Stimulated activated CD8-positive, alpha-beta memory T cell treated with anti-CD3 and anti-CD28 coated beads, Interleukin-4, amount 100 ng/mL, for 24 hours (primary cell): Measurements from ENCODE around the gene SNHG17.
A peak's percentile ranks its signal among the peaks of the same experiment; 100 is the strongest.
"Not testable (repeated sequence)": the region's sequence is repeated elsewhere in the genome, so short reads cannot be mapped to it uniquely, and the experiment has no call there.

Experiments used
- DNase-seq: peaks from one replicate; pipeline ENCODE4 v3.0.0-alpha.2; 2020; ENCODE audit warnings: low read depth

The SNHG17 gene

DNA sequence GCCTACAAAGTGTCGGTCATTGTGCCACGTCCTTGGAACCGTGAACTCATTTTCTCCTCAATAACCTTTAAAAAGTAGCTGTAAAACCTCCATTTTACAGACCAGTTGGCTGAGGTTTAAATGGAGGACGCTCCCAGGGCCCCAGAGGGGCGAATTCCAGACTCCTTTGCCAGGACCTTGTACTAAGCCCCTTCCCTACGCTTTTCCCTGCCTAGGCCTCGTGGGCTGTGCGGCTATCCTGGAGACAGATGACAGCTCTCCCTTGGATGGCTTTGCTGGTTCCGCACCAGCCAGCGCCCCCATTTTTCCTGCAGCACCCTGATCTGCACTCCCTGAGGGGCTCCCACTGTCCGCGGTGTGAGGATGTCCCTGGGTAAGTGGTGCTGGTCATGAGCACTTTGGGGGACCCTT lies 12.1 kb upstream of the SNHG17 start:
- no peak for DNase-seq

DNA sequence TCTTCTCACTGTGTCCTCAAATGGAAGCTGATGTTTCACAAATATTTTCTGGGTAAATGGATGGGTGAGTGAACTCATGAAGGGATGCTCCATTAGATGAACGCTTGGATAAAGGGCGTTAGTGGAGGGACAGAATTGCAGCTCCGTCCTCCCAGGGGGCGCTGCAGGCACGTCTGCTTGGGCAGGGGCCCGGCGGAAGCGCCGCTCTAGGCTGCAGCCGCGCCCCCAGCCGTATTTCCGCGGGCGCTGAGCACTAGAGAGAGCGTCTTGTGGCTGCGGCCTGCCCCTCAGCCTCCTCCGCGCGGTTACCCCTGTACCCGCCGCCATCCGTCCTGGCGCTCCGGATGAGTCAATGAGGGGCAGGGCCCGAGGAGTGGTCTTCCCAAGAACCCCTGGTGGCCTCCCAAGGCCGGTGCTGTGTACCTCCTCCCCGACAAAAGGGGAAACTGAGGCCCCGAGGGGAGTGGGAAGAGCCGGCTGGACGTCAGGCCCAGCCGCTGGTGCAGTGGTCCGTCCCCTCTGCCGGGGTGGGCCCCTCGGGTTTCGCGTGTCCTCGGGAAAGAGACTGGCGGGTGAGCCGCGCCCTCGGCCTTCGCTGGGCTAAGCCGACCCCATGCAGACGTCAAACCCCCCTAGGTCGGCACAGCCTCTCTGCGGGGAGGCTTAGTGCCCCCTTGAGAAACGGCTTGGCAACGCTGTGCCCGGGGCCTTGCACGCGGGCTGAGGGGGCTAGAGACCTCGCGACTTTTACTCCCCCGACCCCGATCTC lies 11.5 kb upstream of the SNHG17 start:
- DNase-seq = peak; percentile 91

DNA sequence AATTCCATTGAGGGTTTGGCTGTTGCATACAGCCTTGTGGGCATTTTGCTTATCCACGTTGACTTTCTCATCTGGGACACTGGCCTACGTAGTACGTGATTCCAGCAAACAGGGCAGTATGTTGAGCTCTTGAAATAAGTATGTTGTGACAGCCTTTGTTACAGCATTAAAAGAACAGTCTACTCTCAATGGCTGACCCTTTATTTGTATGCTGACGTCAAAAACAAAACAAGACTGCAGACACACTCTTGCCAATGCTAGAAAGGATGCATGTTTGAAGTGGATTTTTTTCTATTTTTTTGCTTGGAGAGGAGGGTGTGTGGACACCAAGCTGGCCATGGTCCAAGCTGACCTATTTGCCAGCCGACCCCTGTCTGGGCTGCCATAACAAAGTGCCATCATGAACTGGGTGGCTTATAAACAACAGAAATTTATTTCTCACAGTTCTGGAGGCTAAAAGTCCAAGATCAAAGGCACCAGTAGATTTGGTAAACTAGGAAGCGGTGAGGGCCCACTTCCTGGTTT lies 10.8 kb upstream of the SNHG17 start:
- no peak for DNase-seq

DNA sequence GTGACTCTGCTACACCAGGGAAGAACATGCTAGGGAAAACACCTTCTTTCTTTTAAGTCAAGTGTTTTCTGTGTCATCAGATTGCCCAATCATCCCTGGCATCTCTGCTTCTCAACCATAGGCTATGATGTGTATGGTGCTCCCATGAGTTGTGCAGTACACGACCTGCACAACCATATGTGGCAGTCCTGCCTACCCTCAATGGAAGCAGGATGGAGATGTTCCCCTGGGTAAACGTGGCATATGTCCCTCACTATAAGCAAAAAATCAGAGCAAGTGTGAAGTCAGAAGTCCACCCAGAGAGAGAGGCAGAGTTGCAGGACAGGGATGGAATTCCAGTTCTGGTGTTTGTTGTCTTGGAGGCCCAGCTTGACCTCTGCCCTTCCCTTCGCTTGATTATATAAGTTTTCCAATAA lies 10.3 kb upstream of the SNHG17 start:
- no peak for DNase-seq

DNA sequence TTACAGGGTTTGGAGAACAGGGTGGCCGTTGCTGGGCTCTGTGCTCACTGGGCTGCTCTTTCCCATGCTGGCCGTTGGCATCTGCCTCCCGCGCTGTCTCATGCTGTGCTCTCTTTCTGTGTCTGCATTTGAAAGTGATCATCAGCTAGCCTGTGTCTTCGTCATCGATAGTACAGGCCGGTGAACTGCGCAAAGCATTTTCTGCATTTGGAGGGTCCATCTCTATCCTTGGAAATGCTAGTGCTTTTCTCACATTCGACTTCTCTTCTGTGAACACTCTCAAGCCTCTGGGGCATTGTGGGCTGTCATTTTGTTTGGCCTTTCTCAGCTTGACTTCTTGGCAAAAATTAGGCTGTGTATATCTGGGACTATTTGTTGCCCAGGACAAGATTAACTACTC lies 6.8 kb upstream of the SNHG17 start:
- no peak for DNase-seq

DNA sequence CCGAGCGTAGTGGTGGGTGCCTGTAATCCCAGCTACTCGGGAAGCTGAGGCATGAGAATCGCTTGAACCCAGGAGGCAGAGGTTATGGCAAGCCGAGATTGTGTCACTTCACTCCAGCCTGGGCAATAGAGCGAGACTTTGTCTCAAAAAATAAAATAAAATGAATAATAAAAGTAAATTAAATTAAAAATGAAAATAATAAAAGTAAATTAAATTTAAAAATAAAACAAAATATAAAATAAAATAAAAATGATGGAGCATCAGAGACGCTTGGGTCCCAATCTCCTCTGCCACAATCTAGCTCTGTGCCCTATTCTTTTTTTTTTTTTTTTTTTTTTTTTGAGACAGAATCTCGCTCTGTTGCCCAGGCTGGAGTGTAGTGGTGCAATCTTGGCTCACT lies 6.0 kb upstream of the SNHG17 start:
- DNase-seq = not testable (repeated sequence)

DNA sequence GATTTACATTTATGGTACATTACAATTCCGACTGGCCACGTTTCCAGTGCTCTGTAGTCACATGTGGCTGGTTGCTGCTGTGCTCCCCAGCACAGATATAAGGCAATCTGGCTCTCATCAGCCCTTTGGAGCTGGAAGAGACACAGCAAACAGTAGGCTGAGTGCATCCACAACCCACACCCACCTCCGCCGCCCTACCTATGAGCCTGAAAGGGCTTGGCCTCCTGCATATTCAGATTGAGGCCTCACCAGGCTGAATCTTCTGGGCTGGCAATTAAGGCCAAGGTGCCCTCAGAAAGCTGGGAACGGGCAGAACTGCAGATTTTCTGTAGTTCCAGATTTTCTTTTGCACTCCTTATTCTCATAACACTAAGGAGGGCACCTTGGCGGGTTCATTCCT lies 2.7 kb upstream of the SNHG17 start:
- DNase-seq = no peak

DNA sequence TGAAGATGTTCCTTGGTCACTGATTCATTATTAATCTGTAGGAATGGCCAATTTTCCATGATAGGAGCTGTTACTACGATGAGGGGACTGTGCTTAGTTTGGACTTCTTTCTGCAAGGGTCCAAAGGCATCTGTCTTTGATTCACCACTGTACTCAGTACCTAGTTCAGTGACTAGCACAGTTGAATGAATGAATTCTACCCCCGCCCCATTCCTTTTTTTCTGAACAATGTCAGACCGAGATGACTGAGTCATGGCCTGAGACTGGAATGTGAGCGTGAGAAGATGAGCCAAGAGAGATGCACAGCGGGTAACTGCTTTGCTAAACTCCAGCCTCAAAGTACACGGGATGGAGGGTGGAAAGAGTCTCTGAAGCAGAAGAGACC lies 419 bp upstream of the SNHG17 start:
- no peak for DNase-seq

DNA sequence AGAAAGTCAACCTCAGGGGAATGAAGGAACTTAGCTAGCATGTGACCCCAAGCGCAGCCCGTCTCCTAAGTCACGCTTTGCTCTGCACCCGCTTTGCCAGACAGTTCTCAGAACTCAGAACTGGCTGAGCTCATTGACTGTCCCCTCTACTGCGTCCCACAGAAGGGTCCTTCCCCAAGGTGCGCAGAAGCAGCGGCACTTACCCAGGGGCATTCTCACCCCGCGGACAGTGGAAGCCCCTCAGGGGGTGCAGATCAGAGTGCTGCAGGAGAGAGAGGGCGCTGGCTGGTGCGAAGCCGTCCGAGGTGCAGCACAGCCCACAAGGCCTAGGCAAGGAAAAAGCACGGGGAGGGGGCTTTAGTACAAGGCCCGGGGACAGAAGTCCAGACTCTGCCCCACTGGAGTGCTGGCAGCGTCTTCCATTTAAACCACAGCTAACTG lies 807 bp downstream of the SNHG17 start:
- no peak for DNase-seq

DNA sequence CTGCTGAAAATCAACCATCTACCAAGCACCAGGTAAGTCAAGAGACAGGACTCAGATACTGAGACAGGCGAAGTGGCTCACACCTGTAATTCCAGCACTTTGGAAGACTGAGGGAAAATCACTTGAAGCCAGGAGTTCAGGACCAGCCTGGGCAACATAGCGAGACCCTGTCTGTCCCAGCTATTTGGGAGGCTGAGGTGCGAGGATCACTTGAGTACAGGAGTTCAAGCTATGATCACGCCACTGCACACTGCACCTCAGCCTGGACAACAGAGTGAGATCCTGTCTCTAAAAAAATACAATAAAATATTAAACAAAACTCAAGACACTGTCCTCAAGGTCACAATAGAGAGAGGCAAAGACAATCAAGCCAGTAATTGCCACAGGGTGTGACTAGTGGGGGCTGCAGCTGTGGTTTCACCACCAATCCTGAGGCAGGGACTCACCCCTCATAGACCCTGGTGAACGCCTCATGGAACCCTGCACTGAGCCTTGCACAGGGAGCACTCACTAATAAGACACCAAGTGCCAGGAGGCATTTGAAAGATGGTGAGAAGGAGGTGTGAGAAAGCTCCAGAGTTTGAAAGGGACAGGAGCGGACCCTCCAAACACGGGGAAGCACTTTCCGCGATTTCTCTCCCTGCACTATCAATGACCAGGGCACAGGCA lies 1.7 kb downstream of the SNHG17 start:
- no peak for DNase-seq

DNA sequence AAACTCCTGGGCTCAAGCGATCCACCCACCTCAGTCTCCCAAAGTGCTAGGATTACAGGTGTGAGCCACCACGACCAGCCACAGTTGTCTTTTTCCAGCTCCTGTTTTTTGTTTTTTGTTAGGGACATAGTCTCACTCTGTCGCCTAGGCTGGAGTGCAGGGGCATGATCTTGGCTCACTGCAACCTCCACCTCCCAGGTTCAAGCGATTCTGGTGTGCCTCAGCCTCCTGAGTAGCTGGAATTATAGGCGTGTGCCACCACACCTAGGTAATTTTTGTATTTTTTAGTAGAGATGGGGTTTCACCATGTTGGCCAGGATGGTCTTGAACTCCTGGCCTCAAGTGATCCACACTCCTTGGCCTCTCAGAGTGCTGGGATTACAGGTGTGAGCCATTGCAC lies 2.3 kb downstream of the SNHG17 start:
- DNase-seq = not testable (repeated sequence)

DNA sequence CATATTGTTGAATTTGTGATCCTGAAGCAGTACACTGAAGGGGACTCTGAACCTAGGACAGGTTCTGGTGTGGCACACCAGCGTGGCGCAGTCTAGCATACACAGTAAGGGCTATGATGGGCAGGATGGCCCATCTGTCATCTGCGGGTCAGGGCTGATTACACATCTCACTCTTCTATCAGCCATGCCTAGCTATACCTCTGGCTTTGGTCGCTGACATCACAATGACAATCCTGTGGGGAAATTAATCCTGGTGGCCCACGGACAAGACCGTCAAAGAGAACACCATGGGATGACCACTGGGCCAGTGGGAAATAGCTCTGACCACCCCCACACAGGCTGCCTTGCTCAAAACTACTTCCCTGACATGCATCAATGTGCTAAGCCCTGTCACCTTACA lies 2.8 kb downstream of the SNHG17 start:
- no peak for DNase-seq

DNA sequence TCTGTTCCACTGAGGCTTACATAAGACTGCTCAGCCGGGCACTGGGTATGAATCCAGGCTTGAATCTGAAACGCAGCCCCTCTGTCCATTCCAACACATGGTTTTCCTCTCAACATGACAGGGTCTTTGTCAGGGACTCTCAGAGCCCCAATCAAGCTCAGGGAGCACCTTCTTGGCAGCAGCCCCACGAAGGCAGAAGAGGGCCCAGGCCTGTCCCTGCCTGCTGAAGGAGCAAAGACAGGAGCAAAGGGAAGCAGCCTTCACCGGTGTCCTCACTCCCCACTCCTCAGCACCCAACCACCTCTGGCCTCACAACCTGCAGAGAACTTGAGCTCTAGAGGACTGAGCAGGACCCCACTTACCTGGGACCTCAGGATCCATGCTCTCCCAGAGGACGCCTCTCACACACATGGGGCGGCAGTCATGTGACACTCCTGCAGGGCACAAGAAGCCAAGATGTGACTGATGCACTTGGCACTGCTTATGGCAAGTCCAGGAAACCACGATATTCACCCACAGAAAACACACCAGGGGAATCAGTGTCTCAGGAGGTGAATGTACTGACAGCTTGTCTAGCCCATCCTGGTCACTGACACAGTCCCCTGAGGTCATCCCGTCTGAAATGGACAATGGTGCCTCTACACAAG lies 4.3 kb downstream of the SNHG17 start:
- DNase-seq = no peak

DNA sequence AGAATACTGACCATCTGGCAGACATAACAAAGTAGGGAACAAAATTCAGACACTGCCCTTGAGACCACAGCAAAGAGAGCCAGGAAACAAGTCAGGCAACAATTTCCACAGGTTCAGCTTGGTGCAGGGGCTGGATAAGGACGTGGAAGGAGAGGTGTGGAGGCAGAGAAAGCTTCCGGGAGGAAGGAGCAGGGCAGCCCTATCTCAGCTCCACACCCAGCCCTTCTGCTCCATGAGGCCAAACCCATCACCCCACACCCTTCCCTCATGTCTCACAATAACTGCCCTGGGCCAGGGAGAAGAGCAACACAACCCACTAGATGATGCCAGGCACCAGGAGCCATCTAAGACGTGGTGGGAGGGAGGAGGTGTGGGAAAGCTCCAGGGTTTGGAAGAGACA lies 5.8 kb downstream of the SNHG17 start:
- DNase-seq = no peak

DNA sequence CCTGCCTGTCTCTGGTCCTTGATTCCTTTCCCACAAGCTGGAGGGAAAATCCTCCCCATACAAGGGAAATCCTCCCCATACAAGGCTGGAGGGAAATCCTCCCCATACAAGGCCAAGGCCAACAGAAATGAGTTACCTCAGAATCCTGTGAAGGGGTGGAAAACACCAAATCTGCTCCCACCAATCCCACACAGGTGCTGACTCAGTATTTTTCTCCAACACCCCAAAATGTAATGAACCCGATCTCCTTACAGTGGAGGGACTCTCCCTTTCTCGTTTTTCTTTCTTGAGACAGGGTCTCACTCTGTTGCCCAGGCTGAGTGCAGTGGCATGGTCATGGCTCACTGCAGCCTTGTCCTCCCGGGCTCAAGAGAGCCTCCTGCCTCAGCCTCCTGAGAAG lies 6.3 kb downstream of the SNHG17 start:
- no peak for DNase-seq

DNA sequence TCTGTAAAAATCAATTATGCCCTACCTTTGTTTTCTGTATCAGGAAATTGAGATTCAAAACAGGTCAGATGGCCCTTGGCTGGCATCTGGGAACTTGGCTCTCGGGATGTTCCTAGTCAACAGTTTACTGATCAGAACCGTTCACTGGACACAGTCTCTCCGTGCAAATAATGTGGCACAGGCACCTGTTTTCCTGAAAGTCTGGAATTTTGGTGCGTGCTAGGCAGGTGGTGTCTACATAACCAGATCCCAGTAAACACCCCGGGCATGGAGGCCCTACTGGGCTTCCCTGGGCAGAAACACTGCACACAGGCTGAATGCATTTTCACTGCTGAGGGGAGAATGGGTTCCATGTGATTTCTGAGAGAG lies 7.5 kb downstream of the SNHG17 start:
- no peak for DNase-seq

DNA sequence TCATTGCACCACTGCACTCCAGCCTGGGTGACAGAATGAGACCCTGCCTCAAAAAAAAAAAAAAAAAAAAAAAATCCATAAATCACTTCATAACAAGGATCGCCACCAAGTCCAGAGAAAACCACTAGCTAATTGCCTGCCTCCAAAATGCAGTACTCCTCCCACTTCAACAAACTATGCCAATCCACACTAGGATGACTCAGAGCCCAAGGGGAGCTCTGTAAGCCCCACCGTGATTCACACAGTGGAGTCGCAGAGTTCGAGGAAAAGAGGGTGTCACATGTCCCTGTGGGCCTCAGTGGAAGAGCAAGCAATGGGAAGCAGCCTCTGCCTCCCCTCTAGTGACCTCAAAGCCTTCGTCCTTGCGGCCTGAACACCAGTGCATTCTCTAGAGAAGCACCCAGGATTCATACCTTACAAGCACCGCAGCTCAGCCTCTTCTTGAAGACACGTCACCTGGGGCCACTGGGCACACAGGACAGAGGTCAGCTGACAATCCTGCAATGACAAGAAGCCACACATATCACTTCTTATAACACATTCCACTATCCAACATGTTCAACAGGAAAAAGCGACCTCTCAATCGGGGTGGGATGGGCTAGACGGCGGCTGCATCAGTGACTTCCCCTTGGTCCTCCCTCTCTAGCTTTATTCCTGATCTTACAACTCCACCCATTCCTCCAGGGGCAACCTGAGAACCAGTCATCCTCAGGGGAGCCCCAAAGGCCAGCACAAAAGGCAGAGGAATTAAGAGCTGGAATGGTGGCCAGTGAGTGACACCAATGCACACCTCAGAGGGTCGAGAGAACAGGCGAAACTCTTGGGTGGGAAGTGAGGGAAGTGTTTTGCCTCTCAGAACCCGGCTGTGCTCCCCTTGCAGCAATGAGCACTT lies 8.9 kb downstream of the SNHG17 start:
- no peak for DNase-seq

DNA sequence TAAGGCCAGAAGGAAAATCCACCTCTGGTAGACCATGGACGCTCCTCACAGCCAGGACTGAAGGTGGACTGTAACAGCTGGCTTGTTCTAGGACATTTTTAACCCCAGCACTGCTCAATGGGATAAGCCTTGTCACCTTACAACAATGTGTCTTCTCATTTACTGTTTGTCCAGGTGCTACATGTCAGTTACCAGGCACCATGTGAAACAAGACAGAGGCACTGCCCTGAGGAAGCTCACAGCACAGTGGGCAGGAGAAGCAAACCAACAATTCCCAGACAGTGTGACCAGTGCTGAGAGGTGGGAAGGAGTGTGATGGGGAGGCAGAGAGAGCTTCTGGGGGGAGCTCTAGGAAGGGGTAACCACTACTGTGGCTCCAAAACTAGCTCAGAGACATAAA lies 10.7 kb downstream of the SNHG17 start:
- no peak for DNase-seq

DNA sequence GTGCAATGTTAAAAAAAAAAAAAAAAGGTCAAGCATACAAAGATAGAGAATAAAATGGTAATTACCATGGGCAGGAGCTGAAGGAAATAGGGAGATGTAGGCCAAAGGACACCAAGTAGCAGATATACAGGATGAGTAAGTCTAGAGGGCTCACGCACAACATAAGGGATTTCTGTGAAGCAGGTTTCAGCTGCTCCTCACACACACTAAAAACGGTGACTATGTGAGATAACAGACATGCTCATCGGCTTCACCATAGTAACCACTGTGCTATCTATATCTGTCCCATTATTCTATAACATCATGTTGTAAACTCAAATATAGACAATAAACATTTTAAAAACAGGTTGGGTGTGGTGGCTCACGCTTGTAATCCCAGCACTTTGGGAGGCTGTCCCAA lies 11.6 kb downstream of the SNHG17 start:
- no peak for DNase-seq

DNA sequence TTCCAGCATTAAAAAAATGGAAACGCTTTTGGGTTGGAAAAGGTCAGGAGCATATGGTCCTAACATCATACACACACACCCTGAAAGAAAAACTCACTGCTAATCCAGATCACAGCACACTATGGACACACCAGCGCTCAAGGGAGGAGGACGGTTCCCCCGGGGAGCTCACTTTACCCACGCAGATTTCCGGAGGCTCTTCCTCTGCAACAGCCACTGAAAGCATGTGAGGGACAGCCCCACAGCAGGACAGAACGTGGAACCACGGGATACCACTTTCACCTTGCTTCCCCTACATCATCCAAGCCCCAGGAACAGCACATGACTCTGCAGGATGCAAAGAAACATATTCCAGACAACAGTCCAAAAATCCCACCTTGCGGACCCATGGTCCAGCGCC lies 13.2 kb downstream of the SNHG17 start:
- DNase-seq = no peak

DNA sequence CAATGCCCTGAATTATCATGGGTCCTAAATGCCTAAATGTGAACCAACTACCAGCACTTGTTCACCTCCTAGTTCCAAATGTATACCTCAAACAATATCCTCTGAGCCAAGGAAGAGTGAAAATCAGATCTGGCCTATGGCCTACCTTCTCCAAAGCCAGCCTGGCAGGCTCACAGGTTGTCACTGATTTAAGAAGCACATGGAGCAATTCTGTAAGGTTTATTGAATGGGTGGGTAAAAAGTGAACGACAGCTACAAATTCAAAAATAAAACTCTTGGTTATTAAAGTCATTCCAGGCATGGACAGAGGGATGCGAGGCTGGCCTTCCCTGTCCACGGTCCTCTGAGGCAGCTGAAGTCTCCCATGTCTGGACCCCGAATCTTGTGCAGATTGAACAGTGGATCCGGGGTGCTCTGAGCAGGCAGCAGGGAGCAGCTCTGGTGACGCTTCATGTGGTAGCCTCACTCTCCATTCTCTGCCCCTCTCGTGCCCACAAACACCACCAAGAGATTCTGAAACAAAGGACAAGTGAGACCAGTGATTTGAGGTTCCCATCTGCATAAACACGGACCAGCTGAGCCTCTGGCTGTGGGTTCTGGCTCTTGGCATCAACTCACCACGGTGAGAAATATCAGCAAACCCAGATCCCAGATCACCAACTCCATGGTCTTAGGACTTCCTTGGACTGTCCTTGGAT lies 14.6 kb downstream of the SNHG17 start:
- no peak for DNase-seq
